K562 (cell line): ENCODE data around the gene HRG.

ENCODE experiments used
- HMG20B ChIP-seq: fragments of 250-450 bp; sonication (Bioruptor Pico); IDR thresholded peaks from 2 replicates; pipeline ENCODE4 v1.5.0; 2021; ENCODE audit warnings: mild to moderate bottlenecking
- NFIC ChIP-seq: fragments of 450-650 bp; IDR thresholded peaks from 2 replicates; pipeline ENCODE4 v1.6.1; 2017; ENCODE audit warnings: mild to moderate bottlenecking, inconsistent platforms
- NR1H2 ChIP-seq: sonication (generic); formaldehyde crosslinking; IDR thresholded peaks from 2 replicates; pipeline ENCODE4 v1.4.0; 2020; ENCODE audit warnings: mild to moderate bottlenecking, missing genetic modification reagents
- RBM34 ChIP-seq: fragments of 200-400 bp; formaldehyde crosslinking; IDR thresholded peaks from 2 replicates; pipeline ENCODE4 v1.6.1; 2018; ENCODE audit warnings: low read length, borderline replicate concordance; ENCODE audit not compliant: insufficient read depth
- ZKSCAN1 ChIP-seq: fragments of 150-350 bp; IDR thresholded peaks from 2 replicates; pipeline ENCODE4 v1.6.1; 2016; ENCODE audit warnings: low read depth, low read length
- TF ChIP-seq, protein P1 (sequence below), 3 experiments: IDR thresholded peaks in 2 of 3; conservative IDR thresholded peaks in 1 of 3; 2 replicates each; pipeline ENCODE4 v1.5.1; 2011 to 2012; ENCODE audit warnings: low read length in 3 of 3, mild to moderate bottlenecking in 3 of 3, control low read depth in 2 of 3, improper control_type of control experiment in 1 of 3, inconsistent platforms in 1 of 3, low read depth in 1 of 3, mixed read lengths in 1 of 3, moderate library complexity in 1 of 3; ENCODE audit not compliant: insufficient read depth in 2 of 3
- TF ChIP-seq, protein P2 (sequence below): fragments of 450-650 bp; IDR thresholded peaks from 2 replicates; pipeline ENCODE4 v1.6.1; 2017; ENCODE audit warnings: antibody characterized with exemption, mild to moderate bottlenecking

DNA sequence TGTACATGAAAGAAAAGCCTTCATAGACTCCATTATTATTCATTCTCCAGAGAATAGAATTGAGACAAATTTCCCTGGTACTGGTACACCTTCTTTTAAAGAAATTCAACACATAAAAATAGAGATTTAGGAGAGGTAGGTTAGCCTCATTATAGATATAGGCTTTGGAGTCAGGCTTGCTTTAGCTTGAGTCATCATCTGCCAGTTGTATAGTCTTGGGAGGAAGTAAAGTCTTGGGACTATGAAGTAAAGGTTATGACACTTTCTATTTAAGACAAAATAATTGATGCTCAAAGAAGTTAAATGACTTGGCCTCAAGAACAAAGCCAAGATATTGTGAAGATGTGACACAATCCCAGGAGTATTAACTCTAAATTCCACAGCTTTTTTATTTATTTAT lies 4.3 kb downstream of the HRG start:
- TF ChIP-seq ZKSCAN1 (no peak), NR1H2 (no peak), HMG20B (CRISPR knock-in tag) (no peak), RBM34 (no peak), NFIC (no peak)
- TF ChIP-seq, protein P1, sequence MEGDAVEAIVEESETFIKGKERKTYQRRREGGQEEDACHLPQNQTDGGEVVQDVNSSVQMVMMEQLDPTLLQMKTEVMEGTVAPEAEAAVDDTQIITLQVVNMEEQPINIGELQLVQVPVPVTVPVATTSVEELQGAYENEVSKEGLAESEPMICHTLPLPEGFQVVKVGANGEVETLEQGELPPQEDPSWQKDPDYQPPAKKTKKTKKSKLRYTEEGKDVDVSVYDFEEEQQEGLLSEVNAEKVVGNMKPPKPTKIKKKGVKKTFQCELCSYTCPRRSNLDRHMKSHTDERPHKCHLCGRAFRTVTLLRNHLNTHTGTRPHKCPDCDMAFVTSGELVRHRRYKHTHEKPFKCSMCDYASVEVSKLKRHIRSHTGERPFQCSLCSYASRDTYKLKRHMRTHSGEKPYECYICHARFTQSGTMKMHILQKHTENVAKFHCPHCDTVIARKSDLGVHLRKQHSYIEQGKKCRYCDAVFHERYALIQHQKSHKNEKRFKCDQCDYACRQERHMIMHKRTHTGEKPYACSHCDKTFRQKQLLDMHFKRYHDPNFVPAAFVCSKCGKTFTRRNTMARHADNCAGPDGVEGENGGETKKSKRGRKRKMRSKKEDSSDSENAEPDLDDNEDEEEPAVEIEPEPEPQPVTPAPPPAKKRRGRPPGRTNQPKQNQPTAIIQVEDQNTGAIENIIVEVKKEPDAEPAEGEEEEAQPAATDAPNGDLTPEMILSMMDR (IDR thresholded peaks at IDR 0.05 in 2 of 3, conservative IDR thresholded peaks at IDR 0.05 in 1 of 3; ENCODE audit: insufficient read depth in 2 of 3, low read depth in 1 of 3, low read length in 3 of 3) = no peak
- TF ChIP-seq, protein P2, sequence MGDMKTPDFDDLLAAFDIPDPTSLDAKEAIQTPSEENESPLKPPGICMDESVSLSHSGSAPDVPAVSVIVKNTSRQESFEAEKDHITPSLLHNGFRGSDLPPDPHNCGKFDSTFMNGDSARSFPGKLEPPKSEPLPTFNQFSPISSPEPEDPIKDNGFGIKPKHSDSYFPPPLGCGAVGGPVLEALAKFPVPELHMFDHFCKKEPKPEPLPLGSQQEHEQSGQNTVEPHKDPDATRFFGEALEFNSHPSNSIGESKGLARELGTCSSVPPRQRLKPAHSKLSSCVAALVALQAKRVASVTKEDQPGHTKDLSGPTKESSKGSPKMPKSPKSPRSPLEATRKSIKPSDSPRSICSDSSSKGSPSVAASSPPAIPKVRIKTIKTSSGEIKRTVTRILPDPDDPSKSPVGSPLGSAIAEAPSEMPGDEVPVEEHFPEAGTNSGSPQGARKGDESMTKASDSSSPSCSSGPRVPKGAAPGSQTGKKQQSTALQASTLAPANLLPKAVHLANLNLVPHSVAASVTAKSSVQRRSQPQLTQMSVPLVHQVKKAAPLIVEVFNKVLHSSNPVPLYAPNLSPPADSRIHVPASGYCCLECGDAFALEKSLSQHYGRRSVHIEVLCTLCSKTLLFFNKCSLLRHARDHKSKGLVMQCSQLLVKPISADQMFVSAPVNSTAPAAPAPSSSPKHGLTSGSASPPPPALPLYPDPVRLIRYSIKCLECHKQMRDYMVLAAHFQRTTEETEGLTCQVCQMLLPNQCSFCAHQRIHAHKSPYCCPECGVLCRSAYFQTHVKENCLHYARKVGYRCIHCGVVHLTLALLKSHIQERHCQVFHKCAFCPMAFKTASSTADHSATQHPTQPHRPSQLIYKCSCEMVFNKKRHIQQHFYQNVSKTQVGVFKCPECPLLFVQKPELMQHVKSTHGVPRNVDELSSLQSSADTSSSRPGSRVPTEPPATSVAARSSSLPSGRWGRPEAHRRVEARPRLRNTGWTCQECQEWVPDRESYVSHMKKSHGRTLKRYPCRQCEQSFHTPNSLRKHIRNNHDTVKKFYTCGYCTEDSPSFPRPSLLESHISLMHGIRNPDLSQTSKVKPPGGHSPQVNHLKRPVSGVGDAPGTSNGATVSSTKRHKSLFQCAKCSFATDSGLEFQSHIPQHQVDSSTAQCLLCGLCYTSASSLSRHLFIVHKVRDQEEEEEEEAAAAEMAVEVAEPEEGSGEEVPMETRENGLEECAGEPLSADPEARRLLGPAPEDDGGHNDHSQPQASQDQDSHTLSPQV = no peak
